Prostate gland (tissue), 2 donors: Measurements from ENCODE around the gene ROR1. TPM values are rescaled to one million over a fixed set of nuclear protein-coding genes. Genes with fewer than 3 reads are reported as not detected.

ENCODE experiments used
- DNase-seq: peaks from one replicate; pipeline ENCODE4 v3.0.0-alpha.2; 2019; ENCODE audit warnings: low spot score
- H3K27ac ChIP-seq, 2 donors: fragments of 200-600 bp; sonication (generic); 2 replicates each; pipeline ENCODE4 v1.5.1; 2017 to 2019
- H3K27me3 ChIP-seq: fragments of 200-600 bp; sonication (generic); replicated peaks from 2 replicates; pipeline ENCODE4 v1.5.1; 2019; ENCODE audit not compliant: insufficient read depth
- H3K36me3 ChIP-seq, 2 donors: fragments of 200-600 bp; sonication (generic); 1 replicate in 1 of 2; 2 replicates in 1 of 2; pipeline versions ENCODE4 v1.5.1 to v1.8.1; 2017 to 2019
- H3K4me1 ChIP-seq: fragments of 200-600 bp; sonication (generic); replicated peaks from 2 replicates; pipeline ENCODE4 v1.5.1; 2019
- H3K4me3 ChIP-seq, 2 donors: fragments of 200-600 bp; sonication (generic); 2 replicates each; pipeline ENCODE4 v1.5.1; 2017 to 2019
- H3K9me3 ChIP-seq: fragments of 200-600 bp; sonication (generic); 2 replicates; pipeline ENCODE4 v1.5.1; 2017
- POLR2A ChIP-seq: fragments of 450-650 bp; IDR thresholded peaks from one replicate; pipeline ENCODE4 v1.6.1; 2016; ENCODE audit warnings: antibody characterized with exemption, mild to moderate bottlenecking
- POLR2AphosphoS5 ChIP-seq: sonication (generic); formaldehyde crosslinking; IDR thresholded peaks from one replicate; pipeline ENCODE4 v1.6.1; 2017; ENCODE audit warnings: antibody characterized with exemption
- WGBS: methylation state at CpG from one replicate; pipeline ENCODE4 v1.1.5; 2018; 5-methylcytosine and 5-hydroxymethylcytosine counted together
- intact Hi-C: fragments of 100-400 bp; cut with DNase I; formaldehyde crosslinking; loops from one replicate; pipeline ENCODE4 v1.14.2; 2022
- total RNA-seq, 2 donors: library from RNA; depleted of rRNA; stranded (reverse); fragments of >200 nt; gene quantifications; one replicate each; pipeline ENCODE4 v1.1.0, GENCODE V29; 2016
- TF ChIP-seq, protein P1 (sequence below), 4 experiments: fragments of 200-600 bp in 2 of 4; fragments of 450-650 bp in 2 of 4; sonication (generic) in 2 of 4; IDR thresholded peaks; 1 replicate in 3 of 4; 2 replicates in 1 of 4; pipeline ENCODE4 v1.5.1; 2016 to 2019; ENCODE audit warnings: antibody characterized with exemption in 4 of 4, mild to moderate bottlenecking in 2 of 4, moderate library complexity in 2 of 4

Gene ROR1
- total RNA-seq, 2 donors from 2014 or later: 7.3 to 11.1 TPM

DNA sequence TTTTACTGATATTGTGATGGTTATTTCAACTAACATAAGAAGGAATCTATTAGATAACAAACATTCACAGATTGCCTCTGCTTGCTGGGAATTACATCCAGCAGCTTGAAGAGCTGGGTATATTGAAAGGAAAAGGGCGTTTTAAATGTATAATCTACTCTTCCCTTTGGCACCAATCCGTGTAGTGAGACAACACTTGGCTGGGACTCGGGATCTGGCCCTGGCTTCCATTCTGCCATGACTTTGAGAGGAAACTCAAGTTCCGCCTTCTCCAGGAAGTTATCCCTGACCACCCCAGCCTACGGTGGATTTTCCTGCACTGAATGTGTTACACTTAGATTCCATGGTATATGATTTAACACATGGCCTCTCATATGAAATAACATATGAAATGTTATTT lies 342.7 kb downstream of the ROR1 start:
- 52% methylated on average over 5 of the region's 5 CpGs for whole genome bisulfite sequencing
- Histone ChIP-seq H3K4me1 (no peaks in the 10 kb centered on the region), H3K4me3 (no peak overlapping the region), H3K36me3 (no peaks in the 10 kb centered on the region), H3K27ac (no peak overlapping the region), H3K27me3 (no peaks in the 10 kb centered on the region), H3K9me3 (no peaks in the 10 kb centered on the region)
- no peak for DNase-seq
- TF ChIP-seq POLR2A (no peak), POLR2AphosphoS5 (no peak)
- TF ChIP-seq, protein P1, sequence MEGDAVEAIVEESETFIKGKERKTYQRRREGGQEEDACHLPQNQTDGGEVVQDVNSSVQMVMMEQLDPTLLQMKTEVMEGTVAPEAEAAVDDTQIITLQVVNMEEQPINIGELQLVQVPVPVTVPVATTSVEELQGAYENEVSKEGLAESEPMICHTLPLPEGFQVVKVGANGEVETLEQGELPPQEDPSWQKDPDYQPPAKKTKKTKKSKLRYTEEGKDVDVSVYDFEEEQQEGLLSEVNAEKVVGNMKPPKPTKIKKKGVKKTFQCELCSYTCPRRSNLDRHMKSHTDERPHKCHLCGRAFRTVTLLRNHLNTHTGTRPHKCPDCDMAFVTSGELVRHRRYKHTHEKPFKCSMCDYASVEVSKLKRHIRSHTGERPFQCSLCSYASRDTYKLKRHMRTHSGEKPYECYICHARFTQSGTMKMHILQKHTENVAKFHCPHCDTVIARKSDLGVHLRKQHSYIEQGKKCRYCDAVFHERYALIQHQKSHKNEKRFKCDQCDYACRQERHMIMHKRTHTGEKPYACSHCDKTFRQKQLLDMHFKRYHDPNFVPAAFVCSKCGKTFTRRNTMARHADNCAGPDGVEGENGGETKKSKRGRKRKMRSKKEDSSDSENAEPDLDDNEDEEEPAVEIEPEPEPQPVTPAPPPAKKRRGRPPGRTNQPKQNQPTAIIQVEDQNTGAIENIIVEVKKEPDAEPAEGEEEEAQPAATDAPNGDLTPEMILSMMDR (IDR thresholded peaks at IDR 0.05): no peak
- intact Hi-C loops: no loop called here

DNA sequence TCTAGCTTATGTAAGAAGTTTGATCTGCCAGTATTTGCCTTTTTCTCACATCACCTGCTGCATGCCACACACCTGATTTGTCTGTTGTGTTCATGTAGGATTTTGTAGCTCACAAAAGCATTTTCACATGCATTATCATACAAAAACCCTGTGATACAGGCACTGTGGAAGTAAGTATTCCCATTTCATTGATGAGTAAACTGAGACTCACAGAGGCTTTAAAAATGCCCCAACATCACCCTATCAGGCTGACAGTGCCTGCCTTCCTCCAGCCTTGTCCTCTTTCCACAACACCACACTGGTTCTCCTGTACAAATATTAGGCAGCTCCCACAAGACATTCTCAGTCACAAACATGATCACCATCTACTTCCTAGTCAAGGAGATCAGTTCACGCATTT lies 343.7 kb downstream of the ROR1 start:
- Histone ChIP-seq H3K36me3 (no peaks in the 10 kb centered on the region), H3K4me1 (no peaks in the 10 kb centered on the region), H3K27ac (no peak overlapping the region), H3K4me3 (no peak overlapping the region), H3K9me3 (no peaks in the 10 kb centered on the region), H3K27me3 (no peaks in the 10 kb centered on the region)
- no peak for DNase-seq
- 95% methylated on average over 1 of the region's 1 CpG for WGBS
- no peak for TF ChIP-seq POLR2AphosphoS5
- no peak for TF ChIP-seq POLR2A
- TF ChIP-seq, protein P1 (IDR thresholded peaks at IDR 0.05): no peak
- intact Hi-C loops: no loop called here

DNA sequence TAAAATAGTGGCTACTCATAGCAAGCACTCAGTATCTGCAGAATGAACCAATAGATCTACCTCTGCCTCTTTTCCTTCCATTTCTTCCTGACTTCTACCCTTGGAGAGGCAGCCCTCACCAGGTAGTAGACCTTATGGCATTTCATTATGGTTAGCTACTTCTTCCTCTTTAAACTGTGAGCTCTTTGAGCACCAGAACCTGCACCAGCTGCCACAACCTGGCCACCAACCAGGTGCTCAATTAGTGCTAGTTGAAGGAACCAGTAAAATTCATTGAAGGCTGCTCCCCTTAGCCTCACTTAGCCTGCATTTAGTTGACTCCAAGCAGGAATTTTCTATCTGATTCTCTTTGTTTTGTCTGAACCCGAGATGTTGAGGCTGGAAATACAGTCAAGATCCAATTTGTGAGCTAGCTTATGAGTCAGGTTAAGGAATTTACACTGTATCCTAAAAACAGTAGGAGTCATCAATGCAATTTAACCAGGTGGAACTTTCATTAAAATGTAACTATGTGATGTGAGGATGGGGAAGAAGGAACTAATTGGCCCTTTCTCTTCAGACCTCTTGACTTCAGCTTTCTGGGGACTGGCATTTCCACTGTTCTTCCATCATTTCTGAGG lies 348.1 kb downstream of the ROR1 start:
- Histone ChIP-seq H3K27ac (no peak overlapping the region), H3K9me3 (no peaks in the 10 kb centered on the region), H3K27me3 (no peaks in the 10 kb centered on the region), H3K4me1 (no peaks in the 10 kb centered on the region), H3K36me3 (no peaks in the 10 kb centered on the region), H3K4me3 (no peak overlapping the region)
- 93% methylated on average over 1 of the region's 1 CpG for WGBS
- TF ChIP-seq POLR2A (no peak), POLR2AphosphoS5 (no peak)
- TF ChIP-seq, protein P1 (IDR thresholded peaks at IDR 0.05): no peak
- no peak for DNase-seq
- intact Hi-C loops: no loop called here

DNA sequence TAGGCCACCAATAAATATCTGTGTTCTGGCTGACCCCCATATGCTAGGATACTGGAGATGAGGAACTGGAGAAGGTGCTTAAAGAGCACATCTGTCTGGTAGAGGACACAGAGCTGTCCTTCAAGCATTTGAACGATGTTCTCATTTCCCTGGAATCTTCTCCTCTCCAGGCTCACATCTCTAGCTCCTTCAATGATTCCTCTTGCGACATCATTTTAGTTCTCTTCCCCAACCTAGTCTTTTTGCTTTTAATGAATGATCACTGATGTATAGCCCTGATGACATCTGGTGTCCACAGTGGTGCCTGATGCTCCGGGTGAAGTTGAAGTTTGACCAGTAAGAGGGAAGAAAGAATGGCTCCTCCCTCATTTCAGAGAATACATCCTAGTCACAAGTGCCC lies 348.8 kb downstream of the ROR1 start:
- WGBS: 98% methylated on average over 3 of the region's 3 CpGs
- H3K9me3 ChIP-seq: no peaks in the 10 kb centered on the region
- intact Hi-C loops: no loop called here
- no peak for TF ChIP-seq POLR2A
- H3K27ac ChIP-seq: no peak overlapping the region
- no peaks in the 10 kb centered on the region for H3K4me1 ChIP-seq
- no peaks in the 10 kb centered on the region for H3K36me3 ChIP-seq
- H3K27me3 ChIP-seq: no peaks in the 10 kb centered on the region
- H3K4me3 ChIP-seq: no peak overlapping the region
- DNase-seq: no peak

DNA sequence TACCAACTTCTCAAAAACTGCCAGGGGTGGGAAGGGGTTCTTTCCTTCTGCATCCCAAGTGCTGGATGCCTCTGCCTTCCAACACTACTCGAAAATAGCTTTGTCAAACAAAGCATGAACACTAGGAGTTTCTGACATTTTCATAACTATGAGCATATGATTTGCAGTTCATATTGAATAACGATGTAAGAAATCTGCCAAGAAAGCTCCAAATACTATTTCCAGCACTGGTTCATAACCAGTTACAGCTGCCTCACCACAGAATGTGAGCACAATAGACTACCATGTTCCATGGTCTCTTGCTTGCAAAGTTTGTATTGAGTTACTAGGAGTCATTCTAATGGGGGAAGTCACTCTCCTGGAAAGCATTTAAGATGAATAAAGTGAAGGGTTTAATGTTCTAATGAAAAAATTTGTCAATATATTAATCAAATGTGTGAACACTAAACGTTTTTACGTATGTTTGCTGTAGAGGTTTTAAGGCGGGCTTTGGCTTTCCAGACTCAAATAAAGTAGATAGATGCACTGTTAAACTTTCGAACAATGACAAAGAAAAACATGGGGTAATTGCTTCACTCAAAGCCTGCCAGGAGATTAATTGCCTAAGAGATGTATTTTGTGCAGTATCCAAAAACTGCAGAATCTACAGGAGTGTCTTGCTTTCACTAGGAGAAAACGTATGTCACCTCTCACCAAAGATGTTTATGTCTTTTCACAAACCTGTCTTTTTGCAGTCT lies 351.1 kb downstream of the ROR1 start:
- no peak for DNase-seq
- H3K4me1 ChIP-seq: no peaks in the 10 kb centered on the region
- no peaks in the 10 kb centered on the region for H3K36me3 ChIP-seq
- no peaks in the 10 kb centered on the region for H3K27me3 ChIP-seq
- WGBS: 38% methylated on average over 7 of the region's 7 CpGs
- H3K27ac ChIP-seq: no peak overlapping the region
- TF ChIP-seq POLR2AphosphoS5 (no peak), POLR2A (no peak)
- TF ChIP-seq, protein P1 (IDR thresholded peaks at IDR 0.05): no peak
- intact Hi-C loops: no loop called here
- H3K9me3 ChIP-seq: no peaks in the 10 kb centered on the region
- no peak overlapping the region for H3K4me3 ChIP-seq
